Measurements from ENCODE around the gene PKIG. TPM values are rescaled to one million over a fixed set of nuclear protein-coding genes. Genes with fewer than 3 reads are reported as not detected.

PKIG gene
- total RNA-seq: 100 to 1,000 TPM in 2 of 4 donors, 10 to 100 TPM in 2; 78.2 to 108 (median 91.5) TPM

- Histone ChIP-seq H3K4me3 (peak within 1 kb of the TSS in 3 of 4 donors; percentile 8 to 44 (median 33)), H3K27me3 (no peaks in the 10 kb centered on the region), H3K36me3 (no peaks in the 10 kb centered on the region), H3K9me3 (no peaks in the 10 kb centered on the region), H3K27ac (peak within 1 kb of the TSS; percentile 25 to 77 (median 72)), H3K4me1 (peaks cover 0 to 62% (median 15%) of the 10 kb centered on the region in 4 donors)
- 40 to 46% methylated on average over 6 of the region's 6 CpGs for WGBS, 2 donors
- TF ChIP-seq POLR2A (IDR thresholded peaks at IDR 0.05): peak in 1 of 2 donors; percentile 39
- TF ChIP-seq, protein P1, sequence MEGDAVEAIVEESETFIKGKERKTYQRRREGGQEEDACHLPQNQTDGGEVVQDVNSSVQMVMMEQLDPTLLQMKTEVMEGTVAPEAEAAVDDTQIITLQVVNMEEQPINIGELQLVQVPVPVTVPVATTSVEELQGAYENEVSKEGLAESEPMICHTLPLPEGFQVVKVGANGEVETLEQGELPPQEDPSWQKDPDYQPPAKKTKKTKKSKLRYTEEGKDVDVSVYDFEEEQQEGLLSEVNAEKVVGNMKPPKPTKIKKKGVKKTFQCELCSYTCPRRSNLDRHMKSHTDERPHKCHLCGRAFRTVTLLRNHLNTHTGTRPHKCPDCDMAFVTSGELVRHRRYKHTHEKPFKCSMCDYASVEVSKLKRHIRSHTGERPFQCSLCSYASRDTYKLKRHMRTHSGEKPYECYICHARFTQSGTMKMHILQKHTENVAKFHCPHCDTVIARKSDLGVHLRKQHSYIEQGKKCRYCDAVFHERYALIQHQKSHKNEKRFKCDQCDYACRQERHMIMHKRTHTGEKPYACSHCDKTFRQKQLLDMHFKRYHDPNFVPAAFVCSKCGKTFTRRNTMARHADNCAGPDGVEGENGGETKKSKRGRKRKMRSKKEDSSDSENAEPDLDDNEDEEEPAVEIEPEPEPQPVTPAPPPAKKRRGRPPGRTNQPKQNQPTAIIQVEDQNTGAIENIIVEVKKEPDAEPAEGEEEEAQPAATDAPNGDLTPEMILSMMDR (IDR thresholded peaks at IDR 0.05): no peak
- TF ChIP-seq EP300 (IDR thresholded peaks at IDR 0.05): peak in 1 of 2 donors; percentile 64
- DNase-seq (ENCODE audit: low spot score in 2 of 2): peak in 1 of 2 donors; percentile 36
Observed at GRCh38 chr20:44582311-44583025, at the start of gene PKIG. TSS of gene PKIG (plus strand) at chr20:44582579. CDS start at chr20:44614557, 31,978 bp downstream.

- Histone ChIP-seq H3K9me3 (no peaks in the 10 kb centered on the region), H3K4me3 (peak overlapping the region in 1 of 4 donors; percentile 85), H3K36me3 (no peaks in the 10 kb centered on the region), H3K27me3 (no peaks in the 10 kb centered on the region), H3K27ac (peak overlapping the region in 1 of 4 donors; percentile 88), H3K4me1 (peaks cover 0 to 22% (median 4%) of the 10 kb centered on the region in 4 donors)
- WGBS, 2 donors: 79 to 93% methylated on average over 2 of the region's 2 CpGs
- no peak for DNase-seq (ENCODE audit: low spot score in 2 of 2)
- TF ChIP-seq POLR2A (IDR thresholded peaks at IDR 0.05) (no peak), EP300 (IDR thresholded peaks at IDR 0.05) (no peak)
- TF ChIP-seq, protein P1 (IDR thresholded peaks at IDR 0.05): no peak
Observed at GRCh38 chr20:44532981-44533331, 49.4 kb upstream of the PKIG start.

GRCh38 chr20:44533928-44534327 lies 48.5 kb upstream of the PKIG start:
- TF ChIP-seq, protein P1 (IDR thresholded peaks at IDR 0.05): no peak
- no peak for TF ChIP-seq EP300 (IDR thresholded peaks at IDR 0.05)
- TF ChIP-seq POLR2A (IDR thresholded peaks at IDR 0.05): no peak
- WGBS, 2 donors: 76 to 77% methylated on average over 4 of the region's 4 CpGs
- H3K4me3 ChIP-seq: no peak overlapping the region
- DNase-seq (ENCODE audit: low spot score in 2 of 2): no peak
- H3K27ac ChIP-seq: no peak overlapping the region
- no peaks in the 10 kb centered on the region for H3K27me3 ChIP-seq
- no peaks in the 10 kb centered on the region for H3K36me3 ChIP-seq
- H3K9me3 ChIP-seq: no peaks in the 10 kb centered on the region
- peaks cover 0 to 22% (median 4%) of the 10 kb centered on the region in 4 donors for H3K4me1 ChIP-seq

- TF ChIP-seq POLR2A (IDR thresholded peaks at IDR 0.05) (no peak), EP300 (IDR thresholded peaks at IDR 0.05) (no peak)
- TF ChIP-seq, protein P1 (IDR thresholded peaks at IDR 0.05): no peak
- 89 to 93% methylated on average over 3 of the region's 3 CpGs for WGBS, 2 donors
- Histone ChIP-seq H3K27ac (no peak overlapping the region), H3K4me1 (peaks cover 0 to 19% (median 4%) of the 10 kb centered on the region in 4 donors), H3K36me3 (no peaks in the 10 kb centered on the region), H3K4me3 (no peak overlapping the region), H3K9me3 (no peaks in the 10 kb centered on the region), H3K27me3 (no peaks in the 10 kb centered on the region)
- DNase-seq (ENCODE audit: low spot score in 2 of 2): no peak
Observed at GRCh38 chr20:44536175-44536574, 46.2 kb upstream of the PKIG start.

DNA sequence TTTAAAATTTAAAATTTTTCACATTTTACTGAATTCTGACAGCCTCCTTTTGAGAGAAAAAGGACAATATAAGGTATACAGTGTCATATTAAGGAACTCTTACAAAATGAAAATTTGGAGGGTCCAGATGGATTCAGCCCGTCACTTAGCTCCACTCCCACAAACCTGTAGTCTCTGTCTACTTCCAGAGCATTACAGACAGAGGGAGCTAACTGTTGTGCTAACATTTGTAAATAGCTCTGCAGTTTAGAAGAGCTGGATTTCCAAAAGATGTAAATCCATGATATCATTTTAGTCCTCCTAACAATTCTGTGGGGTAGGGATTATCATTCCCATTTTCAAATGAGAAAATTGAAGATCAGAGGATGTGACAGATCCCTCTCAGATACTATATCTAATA lies 44.4 kb upstream of the PKIG start:
- DNase-seq (ENCODE audit: low spot score in 2 of 2): no peak
- WGBS, 2 donors: 50 to 63% methylated on average over 1 of the region's 1 CpG
- Histone ChIP-seq H3K9me3 (no peaks in the 10 kb centered on the region), H3K27ac (no peak overlapping the region), H3K27me3 (no peaks in the 10 kb centered on the region), H3K4me1 (peaks cover 0 to 19% (median 0%) of the 10 kb centered on the region in 4 donors), H3K4me3 (no peak overlapping the region), H3K36me3 (no peaks in the 10 kb centered on the region)
- no peak for TF ChIP-seq EP300 (IDR thresholded peaks at IDR 0.05)
- TF ChIP-seq POLR2A (IDR thresholded peaks at IDR 0.05): no peak
- TF ChIP-seq, protein P1 (IDR thresholded peaks at IDR 0.05): no peak
